C1 segment of cervical spinal cord (tissue), 14 donors: Measurements from ENCODE around the gene BAIAP2L1.

ENCODE experiments used
- DNase-seq, 14 donors: peaks; one replicate each; lab custom pipeline; 2025; lab: John Stamatoyannopoulos, UW

Gene BAIAP2L1

DNA sequence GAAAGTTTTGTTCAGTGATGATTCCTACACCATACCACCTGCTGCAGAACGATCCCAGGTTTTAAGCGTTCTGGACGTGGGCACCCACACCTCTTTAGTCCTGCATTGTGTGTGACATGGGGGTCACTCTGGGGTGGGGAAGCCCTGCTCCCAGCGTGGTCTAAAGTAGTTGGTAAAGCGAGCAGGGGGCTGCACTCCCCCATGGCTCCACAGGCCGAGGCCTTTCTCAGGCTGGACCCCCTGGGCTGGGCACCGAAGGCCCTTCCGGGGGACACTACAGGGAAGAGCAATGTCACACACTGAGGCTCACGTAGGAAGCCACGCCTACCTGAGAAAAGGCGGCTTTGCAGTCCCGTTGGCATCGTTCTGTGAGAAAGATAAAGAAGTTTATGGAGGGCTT, 107.1 kb downstream of the BAIAP2L1 start:
- no peak for DNase-seq

- no peak for DNase-seq
Measured at GRCh38 chr7:98293265-98293664, 107.6 kb downstream of the BAIAP2L1 start.

GRCh38 chr7:98291717-98292116, 109.2 kb downstream of the BAIAP2L1 start:
- DNase-seq: no peak

GRCh38 chr7:98289333-98289875, 111.5 kb downstream of the BAIAP2L1 start:
- no peak for DNase-seq

DNA sequence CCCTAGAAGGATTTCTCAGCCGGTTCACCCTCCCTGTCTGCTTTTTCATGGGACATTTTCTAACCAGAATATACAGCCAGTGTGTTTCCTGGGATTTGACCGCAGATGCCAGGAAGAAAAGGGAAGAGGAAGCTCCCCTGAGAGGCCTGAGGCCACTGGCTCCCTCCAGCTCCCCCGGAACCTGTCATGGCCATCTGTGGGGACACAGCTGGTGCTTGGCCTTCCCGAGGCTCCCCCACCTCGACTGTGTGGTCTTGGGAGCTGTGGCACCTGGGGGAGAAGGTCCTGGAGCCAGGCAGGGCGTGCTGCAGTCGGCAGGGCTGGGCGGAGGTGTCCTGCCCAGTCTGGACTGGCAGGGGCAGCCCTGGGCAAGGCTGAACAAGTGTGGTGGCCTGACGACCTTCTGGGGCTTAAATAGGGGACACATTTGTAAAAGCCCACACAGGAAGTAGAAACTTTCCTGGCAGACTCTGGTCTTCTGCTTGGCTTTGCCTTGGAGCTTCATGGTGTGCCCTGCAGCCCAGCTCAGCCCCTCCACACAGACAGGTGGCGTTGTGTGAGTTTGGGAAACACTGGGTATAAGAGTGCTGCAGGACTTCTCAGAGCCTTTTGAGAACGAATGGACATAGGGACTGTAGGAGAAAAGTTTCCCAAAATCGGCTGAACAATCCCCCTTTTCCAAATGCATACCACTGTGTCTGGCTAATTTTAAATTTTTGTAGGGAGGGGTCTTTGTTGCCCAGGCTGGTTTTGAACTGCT, 112.6 kb downstream of the BAIAP2L1 start:
- no peak for DNase-seq

GRCh38 chr7:98287486-98287959, 113.4 kb downstream of the BAIAP2L1 start:
- no peak for DNase-seq

GRCh38 chr7:98286701-98287485, 114.0 kb downstream of the BAIAP2L1 start:
- peak in 1 of 14 donors; percentile 15 for DNase-seq

GRCh38 chr7:98286093-98286539, 114.8 kb downstream of the BAIAP2L1 start:
- peak in 5 of 14 donors; percentile 24 to 65 (median 30) for DNase-seq

GRCh38 chr7:98285157-98286092, 115.5 kb downstream of the BAIAP2L1 start:
- no peak for DNase-seq

DNA sequence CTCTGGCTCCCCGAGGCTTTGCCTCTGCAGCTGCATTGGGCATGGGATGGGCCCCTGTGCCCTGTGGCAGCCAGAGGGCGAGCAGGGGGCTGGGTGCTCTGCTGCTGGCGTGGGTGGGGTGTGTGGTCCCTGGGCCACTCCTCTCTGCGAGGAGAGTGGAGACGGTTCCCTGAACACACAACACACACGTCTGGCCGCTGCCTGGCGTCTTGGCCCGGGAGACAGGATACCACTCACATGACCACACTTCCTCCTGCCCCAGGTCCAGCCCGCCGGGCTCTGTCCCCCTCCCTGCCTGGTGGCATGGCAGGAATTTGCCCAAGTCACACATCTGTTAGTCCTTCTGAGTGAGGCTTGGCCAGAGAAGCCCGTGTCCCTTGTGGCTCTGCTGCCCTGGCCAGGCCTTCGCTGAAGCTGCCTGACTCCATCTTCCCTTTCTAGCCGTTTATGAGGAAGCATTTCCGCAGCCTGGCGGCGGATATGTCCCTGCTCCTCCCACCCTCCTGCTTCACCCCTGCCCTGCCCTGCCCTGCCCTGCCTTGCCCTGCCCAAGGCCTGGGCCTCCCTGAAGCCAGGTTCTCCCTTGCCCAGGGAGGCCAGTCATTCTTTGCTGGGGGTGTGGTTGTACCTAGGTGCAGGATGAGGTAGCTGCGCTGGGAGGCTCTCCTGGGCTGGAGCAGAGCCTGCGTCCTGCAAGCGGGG, 116.4 kb downstream of the BAIAP2L1 start:
- DNase-seq: peak in 9 of 14 donors; percentile 9 to 59 (median 40)

DNA sequence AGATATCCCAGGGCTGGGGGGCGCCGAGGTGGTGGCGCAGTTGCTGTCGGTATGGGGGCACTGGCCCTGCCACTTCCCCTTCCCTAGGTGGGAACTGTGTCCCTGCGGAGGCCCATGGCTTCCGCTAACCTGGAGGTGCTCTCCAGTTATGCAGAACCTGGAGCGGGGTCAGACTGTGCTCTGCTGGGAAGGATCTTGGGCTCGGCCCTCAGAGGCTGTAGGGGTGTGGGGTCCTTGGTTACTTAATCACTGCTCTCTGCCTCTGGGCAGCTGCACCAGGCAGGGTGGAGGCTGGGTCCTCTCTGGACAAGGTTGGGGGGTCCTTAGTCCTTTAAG, 117.0 kb downstream of the BAIAP2L1 start:
- peak in 1 of 14 donors; percentile 1 for DNase-seq

- DNase-seq: peak in 6 of 14 donors; percentile 14 to 42 (median 28)
Measured at GRCh38 chr7:98283127-98283886, 117.6 kb downstream of the BAIAP2L1 start.

GRCh38 chr7:98282703-98283102, 118.2 kb downstream of the BAIAP2L1 start:
- peak in 1 of 14 donors; percentile 43 for DNase-seq

DNA sequence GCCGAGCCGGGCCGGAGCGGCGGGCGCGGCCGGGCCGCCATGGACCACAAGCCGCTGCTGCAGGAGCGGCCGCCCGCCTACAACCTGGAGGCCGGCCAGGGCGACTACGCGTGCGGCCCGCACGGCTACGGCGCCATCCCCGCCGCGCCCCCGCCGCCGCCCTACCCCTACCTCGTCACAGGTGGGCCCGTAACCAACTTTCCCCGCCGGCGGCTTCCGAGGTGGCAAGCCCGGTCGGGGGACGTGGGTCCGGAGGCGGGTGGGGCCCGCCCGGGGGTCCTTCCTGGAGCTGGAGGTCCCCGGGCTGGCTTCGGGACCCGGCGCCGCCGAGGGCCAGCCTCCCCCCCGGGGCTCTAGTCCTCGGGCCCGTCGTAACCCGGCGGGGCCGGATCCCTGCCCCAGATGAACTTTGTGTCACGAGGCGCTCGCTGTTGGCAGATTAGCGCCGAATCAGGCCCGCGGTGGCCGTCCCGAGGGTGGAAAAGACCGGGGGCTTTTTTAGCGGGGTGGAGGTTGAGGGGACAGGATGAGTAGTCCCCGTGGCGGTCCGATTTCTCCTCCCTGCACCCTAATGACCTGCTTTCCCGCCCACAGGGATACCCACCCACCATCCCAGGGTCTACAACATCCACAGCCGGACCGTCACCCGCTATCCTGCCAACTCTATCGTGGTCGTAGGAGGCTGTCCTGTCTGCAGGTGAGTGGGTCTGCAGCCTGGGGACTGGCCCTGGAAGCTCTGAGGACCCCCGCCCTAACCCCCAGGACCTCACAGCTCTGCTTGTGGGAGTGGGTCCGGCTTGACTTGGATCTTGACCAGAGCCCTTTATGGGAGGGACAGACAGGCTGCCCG, 118.9 kb downstream of the BAIAP2L1 start:
- peak in 10 of 14 donors; percentile 36 to 71 (median 52) for DNase-seq

DNA sequence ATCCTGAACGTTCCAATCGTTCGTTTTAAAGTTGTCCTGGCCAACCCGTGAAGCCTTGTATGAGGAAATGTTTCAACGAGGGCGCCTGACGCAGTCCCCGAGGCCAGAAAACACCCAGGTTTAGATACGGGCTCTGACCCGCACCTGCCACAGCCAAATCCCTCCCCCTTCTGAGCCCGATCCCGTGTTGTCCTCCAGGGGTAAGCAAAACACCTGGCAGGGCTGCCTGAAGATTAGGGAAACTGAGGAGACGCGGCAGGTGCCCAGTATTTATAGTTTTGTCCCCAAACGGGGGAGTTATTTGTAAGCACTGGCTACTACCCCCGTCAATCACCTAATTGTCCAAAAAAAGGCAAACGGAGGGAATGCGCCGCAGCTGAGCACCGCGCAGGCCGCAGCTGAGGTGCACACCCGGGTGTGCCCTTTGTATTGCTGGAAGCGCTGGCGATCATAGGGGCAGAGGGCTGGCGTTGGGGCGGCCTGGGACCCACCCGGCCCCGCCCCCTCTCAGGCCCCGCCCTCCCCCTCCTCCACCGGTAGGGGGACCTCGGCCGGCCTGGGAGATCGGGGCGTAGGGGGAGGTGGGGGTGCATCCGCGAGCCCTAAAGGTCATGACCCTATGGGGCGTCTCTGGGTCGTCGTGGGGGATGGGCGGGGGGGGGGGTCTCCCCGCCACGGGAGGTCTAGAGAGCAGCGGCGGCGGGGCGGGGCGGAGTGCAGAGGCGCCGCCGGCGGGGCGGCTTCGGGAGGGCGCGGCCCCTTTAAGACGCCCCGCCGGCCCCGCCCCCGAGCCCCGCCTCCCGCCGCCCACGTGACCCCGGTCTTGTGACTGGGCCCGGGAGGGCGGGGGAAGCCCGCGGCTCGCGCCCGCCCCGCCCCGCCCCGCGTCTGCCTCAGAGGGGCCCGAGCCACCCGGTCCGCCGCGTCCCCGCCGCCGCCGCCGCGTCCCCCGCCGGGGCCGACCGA, 119.8 kb downstream of the BAIAP2L1 start, which contains the start of gene BRI3:
TSS of gene BRI3 (plus strand) at position 896 of the 966 bp plus-strand sequence. CDS start 110 bp downstream, outside the sequence.
- peak; percentile 41 to 98 (median 88) for DNase-seq

DNA sequence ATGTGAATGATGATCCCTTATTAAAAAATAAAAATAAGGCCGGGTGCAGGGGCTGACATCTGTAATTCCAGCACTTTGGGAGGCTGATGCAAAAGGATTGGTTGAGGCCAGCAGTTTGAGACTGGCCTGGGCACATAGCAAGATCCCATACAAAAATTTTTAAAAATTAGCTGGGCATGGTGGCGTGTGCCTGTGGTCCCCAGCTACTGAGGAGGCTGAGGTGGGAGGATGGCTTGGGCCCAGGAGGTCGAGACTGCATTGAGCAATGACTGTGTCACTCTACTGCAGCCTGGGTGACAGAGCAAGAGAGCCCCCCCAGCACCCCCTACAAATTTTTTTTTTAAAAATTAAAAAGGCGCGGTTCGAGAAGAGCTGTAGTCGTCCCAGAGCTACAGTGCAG, 120.6 kb downstream of the BAIAP2L1 start:
- no peak for DNase-seq

- no peak for DNase-seq
Measured at GRCh38 chr7:98278936-98279335, 122.0 kb downstream of the BAIAP2L1 start.
